Measurements from ENCODE around the gene TAF1C. TPM values are rescaled to one million over a fixed set of nuclear protein-coding genes. Genes with fewer than 3 reads are reported as not detected.

Gene TAF1C
- total and polyA plus RNA-seq, 9 of the 15 experiments (the other 6 are each of a cell fraction or from before 2014, with no cell fraction given) = 1.5 to 74.8 (median 21.0) TPM

GRCh38 chr16:84138824-84139627 is 47.8 kb downstream of the TAF1C start (continued):
- TF ChIP-seq ZBTB49 (CRISPR knock-in tag; IDR thresholded peaks at IDR 0.05; ENCODE audit: borderline replicate concordance) (no peak), MYC (IDR thresholded peaks at IDR 0.05; ENCODE audit: low read depth, low read length) (peak; percentile 7), MYC (CRISPR knock-in tag; IDR thresholded peaks at IDR 0.05; ENCODE audit: borderline replicate concordance, low read depth) (no peak), RHOXF2B (CRISPR knock-in tag; conservative IDR thresholded peaks at IDR 0.05) (0 out of 2 replicates have a peak, but pooled peaks have one; percentile 40), ZMIZ1 (IDR thresholded peaks at IDR 0.05; ENCODE audit: low read depth in 2 of 2, low read length in 2 of 2) (no peak), ESRRB (CRISPR knock-in tag; IDR thresholded peaks at IDR 0.05; ENCODE audit: borderline replicate concordance) (no peak), FOS (IDR thresholded peaks at IDR 0.05; ENCODE audit: extremely low read depth, insufficient read length) (no peak), SETDB1 (IDR thresholded peaks at IDR 0.05; ENCODE audit: low read length) (no peak), CREBBP (IDR thresholded peaks at IDR 0.05; ENCODE audit: low read depth, low read length) (no peak), SP1 (CRISPR knock-in tag; IDR thresholded peaks at IDR 0.05) (peak; percentile 48; the same call in 1 of the 2 replicates), NR2F6 (CRISPR knock-in tag; IDR thresholded peaks at IDR 0.05) (no peak), MTA1 (IDR thresholded peaks at IDR 0.05; ENCODE audit: borderline replicate concordance) (peak; percentile 54; the same call in 1 of the 2 replicates), ZBTB7A (IDR thresholded peaks at IDR 0.05; ENCODE audit: borderline replicate concordance, control insufficient read depth, low read depth, low read length) (peak; percentile 26; the same call in 1 of the 2 replicates), DEAF1 (CRISPR knock-in tag; IDR thresholded peaks at IDR 0.05) (no peak; the same call in 1 of the 2 replicates), DIDO1 (tag; IDR thresholded peaks at IDR 0.05; ENCODE audit: low read depth) (0 out of 2 replicates have a peak, but pooled peaks have one; percentile 15), LARP7 (IDR thresholded peaks at IDR 0.05) (peak; percentile 7; the same call in 1 of the 2 replicates), ZNF347 (CRISPR knock-in tag; IDR thresholded peaks at IDR 0.05; ENCODE audit: low read depth) (no peak), NKRF (IDR thresholded peaks at IDR 0.05; ENCODE audit: borderline replicate concordance) (0 out of 2 replicates have a peak, but pooled peaks have one; percentile 62)
